GM12864 (cell line): ENCODE data around the gene SENP7.
"Not testable (repeated sequence)": the region's sequence is repeated elsewhere in the genome, so short reads cannot be mapped to it uniquely, and the experiment has no call there.

Source experiments
- DNase-seq: peaks from one replicate; pipeline ENCODE4 v3.0.0-alpha.2; 2011; ENCODE audit warnings: low read depth
- H3K4me3 ChIP-seq: 2 replicates; pipeline ENCODE4 v1.5.1; 2011; ENCODE audit warnings: mild to moderate bottlenecking, low read depth, low read length, control low read depth
- CTCF ChIP-seq: IDR thresholded peaks from 2 replicates; pipeline ENCODE4 v1.5.1; 2011; ENCODE audit warnings: low read depth, mild to moderate bottlenecking, moderate library complexity, low read length, control low read depth, inconsistent platforms; ENCODE audit errors: missing control alignments

SENP7 gene

GRCh38 chr3:101548527-101549105, 35.6 kb upstream of the SENP7 start:
- no peak for DNase-seq

GRCh38 chr3:101544161-101544850, 31.3 kb upstream of the SENP7 start:
- no peak overlapping the region for H3K4me3 ChIP-seq
- no peak for DNase-seq
- TF ChIP-seq CTCF = no peak

More at GRCh38 chr3:101548527-101549105, 35.6 kb upstream of the SENP7 start:
- TF ChIP-seq CTCF = no peak
- H3K4me3 ChIP-seq = no peak overlapping the region

GRCh38 chr3:101542957-101543356, 29.9 kb upstream of the SENP7 start:
- no peak for TF ChIP-seq CTCF
- no peak for DNase-seq
- no peak overlapping the region for H3K4me3 ChIP-seq

GRCh38 chr3:101536955-101537354, 23.9 kb upstream of the SENP7 start:
- DNase-seq, H3K4me3 ChIP-seq: not testable (repeated sequence)

- DNase-seq = no peak
- no peak for TF ChIP-seq CTCF
- H3K4me3 ChIP-seq = no peak overlapping the region
These were observed 23.3 kb upstream of the SENP7 start for GRCh38 chr3:101536266-101536665.

- TF ChIP-seq CTCF = no peak
- DNase-seq = no peak
These were observed 22.2 kb upstream of the SENP7 start for GRCh38 chr3:101535221-101535620.

GRCh38 chr3:101533603-101533968, 20.6 kb upstream of the SENP7 start:
- no peak for TF ChIP-seq CTCF
- H3K4me3 ChIP-seq = no peak overlapping the region

More at GRCh38 chr3:101535221-101535620, 22.2 kb upstream of the SENP7 start:
- no peak overlapping the region for H3K4me3 ChIP-seq

More at GRCh38 chr3:101533603-101533968, 20.6 kb upstream of the SENP7 start:
- no peak for DNase-seq
